SK-N-SH (cell line): Measurements from ENCODE around the gene FZD2. TPM values are rescaled to one million over a fixed set of nuclear protein-coding genes. Genes with fewer than 3 reads are reported as not detected.

Experiments used
- ELF1 ChIP-seq: IDR thresholded peaks from 2 replicates; pipeline ENCODE4 v1.4.0; 2012
- JUND ChIP-seq: IDR thresholded peaks from 2 replicates; pipeline ENCODE4 v1.4.0; 2012
- NRF1 ChIP-seq: IDR thresholded peaks from 2 replicates; pipeline ENCODE4 v1.6.1; 2012; ENCODE audit warnings: low read depth, mild to moderate bottlenecking, low read length
- RAD21 ChIP-seq: IDR thresholded peaks from 2 replicates; pipeline ENCODE4 v1.6.1; 2012; ENCODE audit warnings: mild to moderate bottlenecking, low read length
- SIN3A ChIP-seq: IDR thresholded peaks from 2 replicates; pipeline ENCODE4 v1.6.1; 2012; ENCODE audit warnings: low read depth, mild to moderate bottlenecking, low read length, moderate library complexity, borderline replicate concordance
- TAF1 ChIP-seq: IDR thresholded peaks from 2 replicates; pipeline ENCODE4 v1.6.1; 2012; ENCODE audit warnings: low read depth, mild to moderate bottlenecking, low read length, moderate library complexity, borderline replicate concordance
- TCF12 ChIP-seq: IDR thresholded peaks from 2 replicates; pipeline ENCODE4 v1.4.0; 2012
- TEAD4 ChIP-seq: IDR thresholded peaks from 2 replicates; pipeline ENCODE4 v1.4.0; 2012; ENCODE audit warnings: mild to moderate bottlenecking, borderline replicate concordance; ENCODE audit not compliant: insufficient read depth
- polyA plus RNA-seq, 3 experiments: library from polyadenylated mRNA; depleted of rRNA; stranded (reverse); fragments of >200 nt; gene quantifications; 2 replicates each; pipeline ENCODE4 v1.2.3, GENCODE V29; 2012
- TF ChIP-seq, protein P1 (sequence below): IDR thresholded peaks from 2 replicates; pipeline ENCODE4; 2012
- TF ChIP-seq, protein P2 (sequence below): IDR thresholded peaks from 2 replicates; pipeline ENCODE4 v1.4.0; 2012; ENCODE audit warnings: low read depth
- TF ChIP-seq, protein P3 (sequence below): fragments of 200-600 bp; sonication (generic); IDR thresholded peaks from 2 replicates; pipeline ENCODE4 v1.6.1; 2017; ENCODE audit warnings: antibody characterized with exemption, mild to moderate bottlenecking, moderate library complexity
- TF ChIP-seq, protein P4 (sequence below): IDR thresholded peaks from 2 replicates; pipeline ENCODE4 v1.6.1; 2012; ENCODE audit warnings: mild to moderate bottlenecking, low read depth, low read length, moderate library complexity

FZD2 gene
- polyA plus RNA-seq, 1 of the 3 experiments (the other 2 are of a cell fraction) = 35.1 TPM

DNA sequence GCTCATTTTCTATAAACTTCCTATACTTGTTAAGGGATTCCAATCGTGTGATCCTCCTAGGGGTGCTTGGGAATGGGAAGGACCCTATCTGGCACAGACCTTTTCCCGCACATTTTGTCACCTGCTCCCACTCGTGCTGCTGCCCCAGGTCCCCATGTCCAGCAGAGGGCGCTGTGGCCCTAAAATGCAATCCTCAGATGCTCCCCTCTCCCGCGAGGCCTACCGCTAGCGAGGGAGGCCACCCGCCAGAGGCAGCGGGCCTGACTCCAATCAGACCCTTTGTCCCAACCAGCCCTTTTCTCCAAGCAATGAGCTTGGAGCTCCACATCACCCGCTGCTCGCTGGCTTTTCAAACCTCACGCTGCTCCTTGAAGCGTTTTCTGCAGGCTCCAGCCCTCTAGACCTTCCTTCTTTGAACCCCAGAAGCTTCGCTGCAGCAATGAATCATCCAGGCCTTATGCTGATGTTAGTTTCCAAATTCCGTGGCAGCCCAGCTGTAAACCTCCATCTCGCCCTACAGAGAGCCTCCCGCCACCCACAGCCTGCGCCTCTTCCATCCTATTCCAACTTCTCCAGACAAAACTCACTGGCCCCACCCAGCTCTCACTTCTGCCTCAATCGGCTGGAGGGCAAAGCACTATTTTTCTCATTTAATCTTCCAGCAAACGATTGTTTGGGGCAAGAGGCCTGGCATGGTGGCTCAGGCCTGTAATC lies 23.6 kb upstream of the FZD2 start (continued):
- TF ChIP-seq, protein P1, sequence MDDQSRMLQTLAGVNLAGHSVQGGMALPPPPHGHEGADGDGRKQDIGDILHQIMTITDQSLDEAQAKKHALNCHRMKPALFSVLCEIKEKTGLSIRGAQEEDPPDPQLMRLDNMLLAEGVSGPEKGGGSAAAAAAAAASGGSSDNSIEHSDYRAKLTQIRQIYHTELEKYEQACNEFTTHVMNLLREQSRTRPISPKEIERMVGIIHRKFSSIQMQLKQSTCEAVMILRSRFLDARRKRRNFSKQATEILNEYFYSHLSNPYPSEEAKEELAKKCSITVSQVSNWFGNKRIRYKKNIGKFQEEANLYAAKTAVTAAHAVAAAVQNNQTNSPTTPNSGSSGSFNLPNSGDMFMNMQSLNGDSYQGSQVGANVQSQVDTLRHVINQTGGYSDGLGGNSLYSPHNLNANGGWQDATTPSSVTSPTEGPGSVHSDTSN = no peak
- no peak for TF ChIP-seq TAF1
- TF ChIP-seq JUND = no peak; the same call in 1 of the 2 replicates
- TF ChIP-seq, protein P2, sequence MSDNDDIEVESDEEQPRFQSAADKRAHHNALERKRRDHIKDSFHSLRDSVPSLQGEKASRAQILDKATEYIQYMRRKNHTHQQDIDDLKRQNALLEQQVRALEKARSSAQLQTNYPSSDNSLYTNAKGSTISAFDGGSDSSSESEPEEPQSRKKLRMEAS = peak; percentile 74
- no peak for TF ChIP-seq TEAD4
- TF ChIP-seq, protein P3, sequence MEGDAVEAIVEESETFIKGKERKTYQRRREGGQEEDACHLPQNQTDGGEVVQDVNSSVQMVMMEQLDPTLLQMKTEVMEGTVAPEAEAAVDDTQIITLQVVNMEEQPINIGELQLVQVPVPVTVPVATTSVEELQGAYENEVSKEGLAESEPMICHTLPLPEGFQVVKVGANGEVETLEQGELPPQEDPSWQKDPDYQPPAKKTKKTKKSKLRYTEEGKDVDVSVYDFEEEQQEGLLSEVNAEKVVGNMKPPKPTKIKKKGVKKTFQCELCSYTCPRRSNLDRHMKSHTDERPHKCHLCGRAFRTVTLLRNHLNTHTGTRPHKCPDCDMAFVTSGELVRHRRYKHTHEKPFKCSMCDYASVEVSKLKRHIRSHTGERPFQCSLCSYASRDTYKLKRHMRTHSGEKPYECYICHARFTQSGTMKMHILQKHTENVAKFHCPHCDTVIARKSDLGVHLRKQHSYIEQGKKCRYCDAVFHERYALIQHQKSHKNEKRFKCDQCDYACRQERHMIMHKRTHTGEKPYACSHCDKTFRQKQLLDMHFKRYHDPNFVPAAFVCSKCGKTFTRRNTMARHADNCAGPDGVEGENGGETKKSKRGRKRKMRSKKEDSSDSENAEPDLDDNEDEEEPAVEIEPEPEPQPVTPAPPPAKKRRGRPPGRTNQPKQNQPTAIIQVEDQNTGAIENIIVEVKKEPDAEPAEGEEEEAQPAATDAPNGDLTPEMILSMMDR = peak; percentile 96
- TF ChIP-seq TCF12 = peak; percentile 30; the same call in 1 of the 2 replicates
- peak; percentile 6; the same call in 1 of the 2 replicates for TF ChIP-seq NRF1
- no peak for TF ChIP-seq ELF1
- TF ChIP-seq, protein P4, sequence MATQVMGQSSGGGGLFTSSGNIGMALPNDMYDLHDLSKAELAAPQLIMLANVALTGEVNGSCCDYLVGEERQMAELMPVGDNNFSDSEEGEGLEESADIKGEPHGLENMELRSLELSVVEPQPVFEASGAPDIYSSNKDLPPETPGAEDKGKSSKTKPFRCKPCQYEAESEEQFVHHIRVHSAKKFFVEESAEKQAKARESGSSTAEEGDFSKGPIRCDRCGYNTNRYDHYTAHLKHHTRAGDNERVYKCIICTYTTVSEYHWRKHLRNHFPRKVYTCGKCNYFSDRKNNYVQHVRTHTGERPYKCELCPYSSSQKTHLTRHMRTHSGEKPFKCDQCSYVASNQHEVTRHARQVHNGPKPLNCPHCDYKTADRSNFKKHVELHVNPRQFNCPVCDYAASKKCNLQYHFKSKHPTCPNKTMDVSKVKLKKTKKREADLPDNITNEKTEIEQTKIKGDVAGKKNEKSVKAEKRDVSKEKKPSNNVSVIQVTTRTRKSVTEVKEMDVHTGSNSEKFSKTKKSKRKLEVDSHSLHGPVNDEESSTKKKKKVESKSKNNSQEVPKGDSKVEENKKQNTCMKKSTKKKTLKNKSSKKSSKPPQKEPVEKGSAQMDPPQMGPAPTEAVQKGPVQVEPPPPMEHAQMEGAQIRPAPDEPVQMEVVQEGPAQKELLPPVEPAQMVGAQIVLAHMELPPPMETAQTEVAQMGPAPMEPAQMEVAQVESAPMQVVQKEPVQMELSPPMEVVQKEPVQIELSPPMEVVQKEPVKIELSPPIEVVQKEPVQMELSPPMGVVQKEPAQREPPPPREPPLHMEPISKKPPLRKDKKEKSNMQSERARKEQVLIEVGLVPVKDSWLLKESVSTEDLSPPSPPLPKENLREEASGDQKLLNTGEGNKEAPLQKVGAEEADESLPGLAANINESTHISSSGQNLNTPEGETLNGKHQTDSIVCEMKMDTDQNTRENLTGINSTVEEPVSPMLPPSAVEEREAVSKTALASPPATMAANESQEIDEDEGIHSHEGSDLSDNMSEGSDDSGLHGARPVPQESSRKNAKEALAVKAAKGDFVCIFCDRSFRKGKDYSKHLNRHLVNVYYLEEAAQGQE = 0 out of 2 replicates have a peak, but pooled peaks have one; percentile 14
- TF ChIP-seq SIN3A = peak; percentile 38; the same call in 1 of the 2 replicates
- peak; percentile 96 for TF ChIP-seq RAD21
